Measurements from ENCODE around the gene CFAP119.

- TF ChIP-seq POLR2A (IDR thresholded peaks at IDR 0.05; ENCODE audit: low read depth, low read length) (no peak), TAF1 (IDR thresholded peaks at IDR 0.05; ENCODE audit: low read depth, low read length) (no peak), SPI1 (IDR thresholded peaks at IDR 0.05; ENCODE audit: low read depth, low read length) (no peak), POLR2AphosphoS5 (IDR thresholded peaks at IDR 0.05; ENCODE audit: low read depth, low read length) (no peak)
Observed at GRCh38 chr16:30741461-30741914, 20.4 kb downstream of the CFAP119 start.
